Measurements from ENCODE around the gene KCNG4.

Gene KCNG4

DNA sequence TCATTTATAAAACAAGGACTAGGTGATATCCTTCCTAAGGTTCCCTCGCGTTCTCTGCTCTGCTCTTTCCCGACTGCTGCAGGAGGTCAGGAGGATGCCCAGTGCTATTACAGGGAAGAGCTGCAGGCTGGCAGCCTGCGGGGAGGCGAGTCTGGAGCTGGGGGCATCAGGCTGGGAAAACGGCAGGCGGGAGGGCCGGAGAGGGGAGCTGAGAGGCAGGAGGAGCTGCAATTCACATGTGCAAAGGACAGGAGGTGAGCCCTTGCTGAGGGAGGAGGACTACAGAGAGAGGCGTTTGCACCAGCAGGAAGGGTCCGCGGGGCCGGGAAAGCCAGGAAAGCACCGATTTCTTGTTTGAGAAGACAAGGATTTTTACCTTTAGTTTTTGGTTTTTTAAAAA, 40.7 kb downstream of the KCNG4 start:
- no peak overlapping the region for H3K27ac ChIP-seq (ENCODE audit: low read length)
- no peak overlapping the region for H3K4me3 ChIP-seq (ENCODE audit: low read length)
- H3K27me3 ChIP-seq (ENCODE audit: control insufficient read depth, insufficient read depth, low read length): no peaks in the 10 kb centered on the region
- H3K9me3 ChIP-seq (ENCODE audit: control insufficient read depth, low read depth, low read length): no peaks in the 10 kb centered on the region
- H3K36me3 ChIP-seq (ENCODE audit: control insufficient read depth, low read depth, low read length): no peaks in the 10 kb centered on the region
- H3K9ac ChIP-seq (ENCODE audit: low read length): no peak overlapping the region
- H3K4me1 ChIP-seq (ENCODE audit: control insufficient read depth, low read depth, low read length): peaks cover 5% of the 10 kb centered on the region

DNA sequence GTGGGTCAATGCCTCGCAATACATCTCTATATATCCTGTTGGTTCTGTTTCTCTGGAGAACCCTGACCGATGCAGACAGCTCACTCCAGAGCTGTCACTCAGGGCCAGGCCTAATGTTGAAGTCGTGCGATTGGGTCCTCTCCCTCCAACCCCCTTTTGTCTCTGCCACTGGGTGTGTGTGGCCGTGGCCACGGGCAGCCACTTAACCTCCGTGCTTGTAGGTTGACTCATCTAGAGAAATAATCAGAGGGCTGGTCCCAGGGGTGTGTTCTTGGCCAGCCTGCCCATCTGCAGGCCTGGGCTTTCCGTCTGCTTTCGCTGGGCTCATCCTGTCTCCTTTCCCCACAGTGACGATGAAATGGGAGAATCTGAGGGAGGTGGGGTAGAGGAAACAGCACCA, 41.4 kb downstream of the KCNG4 start:
- Histone ChIP-seq H3K9me3 (ENCODE audit: control insufficient read depth, low read depth, low read length) (no peaks in the 10 kb centered on the region), H3K27me3 (ENCODE audit: control insufficient read depth, insufficient read depth, low read length) (no peaks in the 10 kb centered on the region), H3K4me1 (ENCODE audit: control insufficient read depth, low read depth, low read length) (peaks cover 5% of the 10 kb centered on the region), H3K27ac (ENCODE audit: low read length) (no peak overlapping the region), H3K9ac (ENCODE audit: low read length) (no peak overlapping the region), H3K36me3 (ENCODE audit: control insufficient read depth, low read depth, low read length) (no peaks in the 10 kb centered on the region), H3K4me3 (ENCODE audit: low read length) (no peak overlapping the region)

DNA sequence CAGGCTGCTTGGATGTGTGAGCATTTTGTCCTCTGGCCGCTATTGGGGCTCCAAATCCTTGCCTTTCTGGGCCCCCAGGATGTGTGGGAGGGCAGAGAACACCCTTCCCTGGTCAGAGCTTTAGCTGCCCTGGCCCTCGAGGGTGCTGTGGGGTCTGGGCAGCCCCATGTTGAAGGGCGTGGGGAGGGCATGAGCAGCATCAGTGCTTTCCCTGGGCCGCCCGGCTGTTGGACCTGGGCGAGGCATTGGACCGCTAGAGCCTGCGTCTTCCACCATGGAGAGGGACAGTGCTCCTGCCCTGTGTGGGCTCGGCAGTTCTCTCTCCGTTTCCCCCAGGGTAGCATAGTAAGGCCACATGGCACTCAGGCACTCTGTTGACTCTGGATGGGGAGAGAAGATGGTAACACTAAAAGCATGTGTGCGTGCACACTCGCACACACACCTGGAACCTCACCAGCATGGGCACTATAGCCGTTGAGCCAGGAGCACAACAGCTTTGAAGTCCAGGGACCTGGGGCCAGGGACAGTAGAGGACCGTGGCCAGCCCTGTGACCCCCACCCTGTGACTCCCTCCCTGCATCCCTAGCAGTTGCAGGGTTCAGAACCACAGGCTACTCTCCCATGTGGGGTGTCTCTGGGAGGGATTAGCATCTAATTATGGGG, 42.2 kb downstream of the KCNG4 start:
- H3K9ac ChIP-seq (ENCODE audit: low read length): no peak overlapping the region
- H3K9me3 ChIP-seq (ENCODE audit: control insufficient read depth, low read depth, low read length): no peaks in the 10 kb centered on the region
- no peak overlapping the region for H3K4me3 ChIP-seq (ENCODE audit: low read length)
- H3K27ac ChIP-seq (ENCODE audit: low read length): no peak overlapping the region
- no peaks in the 10 kb centered on the region for H3K36me3 ChIP-seq (ENCODE audit: control insufficient read depth, low read depth, low read length)
- no peaks in the 10 kb centered on the region for H3K27me3 ChIP-seq (ENCODE audit: control insufficient read depth, insufficient read depth, low read length)
- peaks cover 5% of the 10 kb centered on the region for H3K4me1 ChIP-seq (ENCODE audit: control insufficient read depth, low read depth, low read length)

DNA sequence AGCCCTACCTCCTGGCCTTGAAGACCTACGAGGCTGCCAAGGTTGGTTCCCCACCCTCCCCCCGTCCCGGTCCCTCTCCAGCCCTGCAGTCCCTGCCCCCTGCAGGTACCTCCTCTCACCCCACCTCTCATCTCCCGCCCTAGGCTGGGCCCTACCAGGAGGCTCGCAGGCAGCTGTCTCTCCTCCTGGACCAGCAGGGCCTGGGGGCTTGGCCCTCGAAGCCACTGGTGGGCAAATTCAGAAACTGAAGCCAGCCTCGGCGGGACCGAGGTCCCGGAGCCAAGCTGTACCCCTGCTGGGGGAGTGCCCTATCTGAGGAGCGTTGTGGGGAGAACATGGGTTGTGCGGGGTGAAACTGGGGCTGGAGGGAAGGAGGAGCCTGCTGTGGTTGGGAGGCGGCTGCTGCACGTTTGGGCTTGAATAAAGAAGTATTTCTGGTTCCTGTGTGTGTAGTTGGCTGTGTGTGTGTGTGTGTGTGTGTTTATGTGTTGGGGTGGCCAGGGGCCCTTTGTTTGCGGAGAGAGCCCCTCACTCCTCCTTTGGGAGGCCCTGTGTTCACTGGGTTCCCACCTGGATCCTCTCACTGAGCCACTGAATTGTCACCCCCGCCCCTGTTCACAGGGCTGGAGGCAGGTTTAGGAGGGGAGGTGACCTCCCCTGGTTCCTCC, 43.0 kb downstream of the KCNG4 start:
- H3K27ac ChIP-seq (ENCODE audit: low read length): no peak overlapping the region
- H3K9ac ChIP-seq (ENCODE audit: low read length): no peak overlapping the region
- no peaks in the 10 kb centered on the region for H3K27me3 ChIP-seq (ENCODE audit: control insufficient read depth, insufficient read depth, low read length)
- no peaks in the 10 kb centered on the region for H3K9me3 ChIP-seq (ENCODE audit: control insufficient read depth, low read depth, low read length)
- H3K4me3 ChIP-seq (ENCODE audit: low read length): no peak overlapping the region
- no peaks in the 10 kb centered on the region for H3K36me3 ChIP-seq (ENCODE audit: control insufficient read depth, low read depth, low read length)
- H3K4me1 ChIP-seq (ENCODE audit: control insufficient read depth, low read depth, low read length): peaks cover 5% of the 10 kb centered on the region

DNA sequence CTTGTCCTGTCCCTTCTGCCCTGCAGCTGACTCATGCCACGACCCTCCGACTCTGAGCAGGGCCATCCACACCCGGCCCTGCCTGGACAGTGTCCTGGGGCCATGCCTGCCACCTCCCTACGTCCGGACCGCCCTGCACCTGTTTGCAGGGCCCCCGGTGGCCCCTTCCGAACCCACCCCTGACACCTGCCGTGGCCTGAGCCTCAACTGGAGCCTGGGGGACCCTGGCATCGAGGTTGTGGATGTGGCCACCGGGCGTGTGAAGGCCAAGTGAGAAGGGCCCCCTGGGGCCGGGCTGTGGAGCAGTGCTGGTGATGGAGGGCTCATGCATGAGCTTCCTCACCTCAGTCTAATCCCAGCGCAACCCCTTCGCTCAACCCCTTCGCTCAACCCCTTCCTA, 43.7 kb downstream of the KCNG4 start:
- H3K4me1 ChIP-seq (ENCODE audit: control insufficient read depth, low read depth, low read length): peaks cover 5% of the 10 kb centered on the region
- H3K27ac ChIP-seq (ENCODE audit: low read length): no peak overlapping the region
- H3K27me3 ChIP-seq (ENCODE audit: control insufficient read depth, insufficient read depth, low read length): no peaks in the 10 kb centered on the region
- no peaks in the 10 kb centered on the region for H3K9me3 ChIP-seq (ENCODE audit: control insufficient read depth, low read depth, low read length)
- H3K4me3 ChIP-seq (ENCODE audit: low read length): no peak overlapping the region
- no peak overlapping the region for H3K9ac ChIP-seq (ENCODE audit: low read length)
- H3K36me3 ChIP-seq (ENCODE audit: control insufficient read depth, low read depth, low read length): no peaks in the 10 kb centered on the region

DNA sequence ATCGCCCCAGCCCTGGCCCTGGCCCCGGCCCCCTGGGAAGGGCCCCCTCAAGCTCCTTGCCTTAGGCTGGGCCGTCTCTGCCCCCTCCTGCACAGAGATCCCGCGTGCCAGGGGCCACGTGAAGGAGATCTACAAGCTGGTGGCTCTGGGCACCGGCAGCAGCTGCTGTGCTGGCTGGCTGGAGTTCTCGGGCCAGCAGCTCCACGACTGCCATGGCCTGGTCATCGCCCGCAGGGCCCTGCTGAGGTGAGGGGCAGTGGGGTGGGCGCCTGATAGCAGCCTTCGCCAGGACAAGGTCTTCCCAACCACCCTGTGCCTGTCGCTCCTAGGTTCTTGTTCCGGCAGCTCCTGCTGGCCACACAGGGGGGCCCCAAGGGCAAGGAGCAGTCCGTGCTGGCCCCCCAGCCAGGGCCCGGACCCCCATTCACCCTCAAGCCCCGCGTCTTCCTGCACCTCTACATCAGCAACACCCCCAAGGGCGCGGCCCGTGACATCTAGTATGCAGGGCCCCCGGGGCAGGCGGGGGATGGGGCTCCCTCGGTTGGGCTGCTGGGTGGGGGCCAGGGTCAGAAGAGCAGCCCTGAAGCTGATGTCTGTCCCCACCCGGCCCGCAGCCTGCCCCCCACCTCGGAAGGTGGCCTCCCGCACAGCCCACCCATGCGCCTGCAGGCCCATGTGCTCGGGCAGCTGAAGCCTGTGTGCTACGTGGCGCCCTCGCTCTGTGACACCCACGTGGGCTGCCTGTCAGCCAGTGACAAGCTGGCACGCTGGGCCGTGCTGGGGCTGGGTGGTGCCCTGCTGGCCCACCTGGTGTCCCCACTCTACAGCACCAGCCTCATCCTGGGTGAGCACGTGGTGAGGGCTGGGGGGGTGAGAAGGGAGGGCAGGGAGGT, 44.4 kb downstream of the KCNG4 start:
- H3K9ac ChIP-seq (ENCODE audit: low read length): no peak overlapping the region

DNA sequence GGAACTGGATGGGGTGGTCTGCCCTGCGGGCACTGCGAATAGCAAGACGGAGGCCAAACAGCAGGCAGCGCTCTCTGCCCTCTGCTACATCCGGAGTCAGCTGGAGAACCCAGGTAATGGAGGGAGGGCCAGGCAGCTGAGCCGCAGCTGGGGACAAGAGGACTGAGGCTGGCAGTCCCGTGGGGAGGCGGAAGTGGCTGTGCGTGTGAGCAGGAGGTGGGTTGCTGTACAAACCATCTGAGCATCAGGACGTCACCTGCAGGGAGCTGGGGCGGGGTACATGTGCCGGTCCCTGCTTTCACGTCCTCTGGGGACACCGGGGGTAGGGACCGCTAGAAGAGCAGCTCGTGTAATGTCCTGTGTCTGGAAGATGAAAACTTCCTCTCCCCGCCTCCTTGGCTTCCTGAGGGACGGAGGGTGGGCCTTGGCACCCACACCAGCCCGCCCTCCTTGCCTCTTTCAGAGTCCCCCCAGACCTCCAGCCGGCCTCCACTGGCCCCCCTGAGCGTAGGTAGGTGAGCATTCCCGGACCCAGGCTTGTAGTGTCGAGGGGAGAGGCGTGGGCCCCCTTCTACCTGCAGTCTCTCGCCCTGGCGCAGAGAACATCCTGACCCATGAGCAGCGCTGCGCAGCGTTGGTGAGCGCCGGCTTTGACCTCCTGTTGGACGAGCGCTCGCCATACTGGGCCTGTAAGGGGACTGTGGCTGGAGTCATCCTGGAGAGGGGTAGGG, 45.2 kb downstream of the KCNG4 start:
- H3K36me3 ChIP-seq (ENCODE audit: control insufficient read depth, low read depth, low read length): no peaks in the 10 kb centered on the region
- H3K4me3 ChIP-seq (ENCODE audit: low read length): no peak overlapping the region
- no peaks in the 10 kb centered on the region for H3K9me3 ChIP-seq (ENCODE audit: control insufficient read depth, low read depth, low read length)
- no peak overlapping the region for H3K9ac ChIP-seq (ENCODE audit: low read length)
- H3K27me3 ChIP-seq (ENCODE audit: control insufficient read depth, insufficient read depth, low read length): no peaks in the 10 kb centered on the region
- peaks cover 5% of the 10 kb centered on the region for H3K4me1 ChIP-seq (ENCODE audit: control insufficient read depth, low read depth, low read length)
- H3K27ac ChIP-seq (ENCODE audit: low read length): no peak overlapping the region

More for the DNA sequence above, 44.4 kb downstream of the KCNG4 start:
- H3K4me1 ChIP-seq (ENCODE audit: control insufficient read depth, low read depth, low read length): peaks cover 5% of the 10 kb centered on the region
- no peak overlapping the region for H3K4me3 ChIP-seq (ENCODE audit: low read length)
- H3K9me3 ChIP-seq (ENCODE audit: control insufficient read depth, low read depth, low read length): no peaks in the 10 kb centered on the region
- no peak overlapping the region for H3K27ac ChIP-seq (ENCODE audit: low read length)
- no peaks in the 10 kb centered on the region for H3K27me3 ChIP-seq (ENCODE audit: control insufficient read depth, insufficient read depth, low read length)
- H3K36me3 ChIP-seq (ENCODE audit: control insufficient read depth, low read depth, low read length): no peaks in the 10 kb centered on the region

DNA sequence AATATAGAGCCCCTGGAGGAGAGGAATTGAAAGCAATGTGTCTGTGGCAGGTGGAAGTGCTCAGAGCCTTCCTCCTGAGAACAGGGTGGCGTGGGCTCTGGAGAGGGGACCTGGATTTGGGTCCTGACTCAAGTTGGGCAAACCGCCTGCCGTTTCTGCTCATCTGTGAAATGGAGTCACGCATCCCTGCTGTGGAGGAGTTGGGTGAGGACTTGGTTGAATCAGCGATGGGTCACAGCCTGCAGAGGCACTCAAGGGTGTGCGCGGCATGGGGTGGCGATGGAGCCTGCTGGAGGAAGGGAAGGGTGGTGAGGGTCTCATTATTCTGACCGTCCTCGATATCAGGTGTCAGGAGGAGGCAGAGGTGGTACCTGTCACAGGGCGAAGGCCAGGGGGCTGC, 45.8 kb downstream of the KCNG4 start:
- H3K9me3 ChIP-seq (ENCODE audit: control insufficient read depth, low read depth, low read length): no peaks in the 10 kb centered on the region
- H3K9ac ChIP-seq (ENCODE audit: low read length): no peak overlapping the region
- no peaks in the 10 kb centered on the region for H3K36me3 ChIP-seq (ENCODE audit: control insufficient read depth, low read depth, low read length)
- H3K27me3 ChIP-seq (ENCODE audit: control insufficient read depth, insufficient read depth, low read length): no peaks in the 10 kb centered on the region
- no peak overlapping the region for H3K4me3 ChIP-seq (ENCODE audit: low read length)
- H3K27ac ChIP-seq (ENCODE audit: low read length): no peak overlapping the region
- peaks cover 2% of the 10 kb centered on the region for H3K4me1 ChIP-seq (ENCODE audit: control insufficient read depth, low read depth, low read length)

DNA sequence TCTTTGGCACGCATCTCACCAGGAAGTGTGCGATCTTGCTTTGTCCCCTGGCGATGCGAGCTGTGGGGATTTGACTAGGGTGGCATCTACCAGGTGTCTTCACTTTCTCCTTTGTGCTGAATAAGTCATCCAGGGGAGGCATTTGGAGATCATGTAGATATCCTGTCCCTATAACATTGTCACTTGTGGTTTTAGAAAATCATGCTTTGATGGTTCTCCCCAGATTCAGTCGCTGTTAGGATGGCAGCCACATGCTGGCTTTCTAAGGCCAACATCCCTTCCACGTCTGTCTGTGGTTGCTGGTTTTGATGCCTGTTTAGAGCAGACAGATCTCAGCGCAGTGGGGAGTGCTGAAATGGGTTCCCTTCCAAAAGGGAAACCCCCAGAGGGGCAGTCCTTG, 46.3 kb downstream of the KCNG4 start:
- H3K27me3 ChIP-seq (ENCODE audit: control insufficient read depth, insufficient read depth, low read length): no peaks in the 10 kb centered on the region
- H3K27ac ChIP-seq (ENCODE audit: low read length): no peak overlapping the region
- no peaks in the 10 kb centered on the region for H3K4me1 ChIP-seq (ENCODE audit: control insufficient read depth, low read depth, low read length)
- H3K9me3 ChIP-seq (ENCODE audit: control insufficient read depth, low read depth, low read length): no peaks in the 10 kb centered on the region
- no peak overlapping the region for H3K9ac ChIP-seq (ENCODE audit: low read length)
- H3K4me3 ChIP-seq (ENCODE audit: low read length): no peak overlapping the region
- no peaks in the 10 kb centered on the region for H3K36me3 ChIP-seq (ENCODE audit: control insufficient read depth, low read depth, low read length)

DNA sequence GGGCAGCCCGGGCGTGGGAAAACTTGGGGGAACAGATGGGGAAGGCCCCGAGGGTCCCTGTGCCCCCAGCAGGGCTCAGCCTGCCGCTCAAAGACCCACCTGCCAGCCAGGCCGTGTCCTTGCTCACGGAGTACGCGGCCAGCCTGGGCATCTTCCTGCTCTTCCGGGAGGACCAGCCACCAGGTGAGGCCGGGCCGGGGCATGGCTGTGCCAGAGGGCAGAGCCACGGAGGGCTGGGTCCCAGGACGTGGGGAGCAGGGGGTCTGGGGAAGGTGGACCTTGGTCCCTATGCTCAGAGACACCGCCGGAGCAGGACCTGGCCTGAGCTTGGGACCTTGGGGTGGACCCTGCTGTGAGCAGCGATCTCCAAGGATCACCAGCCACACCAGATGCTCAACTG, 48.3 kb downstream of the KCNG4 start:
- no peak overlapping the region for H3K9ac ChIP-seq (ENCODE audit: low read length)
- H3K9me3 ChIP-seq (ENCODE audit: control insufficient read depth, low read depth, low read length): no peaks in the 10 kb centered on the region
- H3K36me3 ChIP-seq (ENCODE audit: control insufficient read depth, low read depth, low read length): no peaks in the 10 kb centered on the region

DNA sequence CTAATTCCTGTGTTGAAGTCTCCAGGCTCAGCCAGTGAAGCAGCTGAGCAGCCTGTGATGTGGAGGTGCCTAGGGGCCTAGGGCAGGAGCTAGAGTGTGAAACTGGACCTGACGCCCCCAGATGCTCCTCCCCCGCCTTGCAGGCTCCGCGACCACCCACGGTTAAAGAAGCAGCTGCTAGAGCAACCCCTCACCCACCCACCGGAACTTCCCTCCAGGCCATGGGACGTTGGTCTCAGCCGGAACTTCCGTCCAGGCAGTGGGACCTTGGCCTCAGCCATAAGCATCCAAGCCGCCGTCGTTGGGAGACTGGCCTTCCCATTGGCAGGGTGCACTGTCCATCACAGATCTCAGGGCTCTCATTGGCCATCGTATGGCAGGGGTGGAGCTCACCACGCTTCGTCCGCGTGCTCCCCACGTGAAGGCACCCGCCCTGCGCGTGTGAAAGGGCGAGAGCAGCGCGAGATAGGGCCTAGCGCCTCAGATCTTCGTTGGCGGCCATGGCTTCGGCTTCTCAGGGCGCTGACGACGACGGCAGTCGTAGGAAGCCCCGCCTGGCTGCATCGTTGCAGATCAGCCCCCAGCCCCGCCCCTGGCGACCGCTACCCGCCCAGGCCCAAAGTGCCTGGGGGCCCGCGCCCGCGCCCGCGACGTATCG, 49.0 kb downstream of the KCNG4 start, which contains the start of gene ADAD2:
Gene ADAD2, plus strand, starts transcription at position 427 of the 658 bp plus-strand sequence. Its CDS starts 74 bp downstream, at position 501.
- H3K9ac ChIP-seq (ENCODE audit: low read length): no peak within 1 kb of the TSS

More for the DNA sequence above, 48.3 kb downstream of the KCNG4 start:
- no peaks in the 10 kb centered on the region for H3K4me1 ChIP-seq (ENCODE audit: control insufficient read depth, low read depth, low read length)
- no peak overlapping the region for H3K27ac ChIP-seq (ENCODE audit: low read length)
- no peaks in the 10 kb centered on the region for H3K27me3 ChIP-seq (ENCODE audit: control insufficient read depth, insufficient read depth, low read length)
- H3K4me3 ChIP-seq (ENCODE audit: low read length): no peak overlapping the region

More for the DNA sequence above, 49.0 kb downstream of the KCNG4 start, which contains the start of gene ADAD2:
- Histone ChIP-seq H3K9me3 (ENCODE audit: control insufficient read depth, low read depth, low read length) (no peaks in the 10 kb centered on the region), H3K4me3 (ENCODE audit: low read length) (no peak within 1 kb of the TSS), H3K27me3 (ENCODE audit: control insufficient read depth, insufficient read depth, low read length) (no peaks in the 10 kb centered on the region), H3K27ac (ENCODE audit: low read length) (no peak within 1 kb of the TSS), H3K4me1 (ENCODE audit: control insufficient read depth, low read depth, low read length) (no peaks in the 10 kb centered on the region), H3K36me3 (ENCODE audit: control insufficient read depth, low read depth, low read length) (no peaks in the 10 kb centered on the region)

All from iPS-18a (cell line).